MM.1S (cell line): ENCODE results near the gene CALB2.

Source experiments
- DNase-seq: peaks from one replicate; pipeline ENCODE4 v3.0.0-alpha.2; 2015
- H2AFZ ChIP-seq: fragments of 300-600 bp; sonication (generic); 2 replicates; pipeline ENCODE4 v1.6.0; 2016; ENCODE audit warnings: antibody characterized with exemption, low read length
- H3F3A ChIP-seq: fragments of 300-600 bp; sonication (generic); 2 replicates; pipeline ENCODE4 v1.6.1; 2016; ENCODE audit warnings: mild to moderate bottlenecking, antibody characterized with exemption, low read length, moderate library complexity, mixed read lengths; ENCODE audit not compliant: insufficient read depth
- H3K27ac ChIP-seq: fragments of 300-600 bp; sonication (generic); 2 replicates; pipeline ENCODE4 v1.5.1; 2016; ENCODE audit warnings: mild to moderate bottlenecking, low read length
- H3K27me3 ChIP-seq: fragments of 300-600 bp; sonication (generic); replicated peaks from 2 replicates; pipeline ENCODE4 v1.6.0; 2016; ENCODE audit warnings: low read length; ENCODE audit not compliant: insufficient read depth
- H3K36me3 ChIP-seq: fragments of 300-600 bp; sonication (generic); replicated peaks from 2 replicates; pipeline ENCODE4 v1.6.1; 2016; ENCODE audit warnings: mild to moderate bottlenecking, low read length, mixed read lengths; ENCODE audit not compliant: insufficient read depth
- H3K4me1 ChIP-seq: fragments of 300-600 bp; sonication (generic); 2 replicates; pipeline ENCODE4 v1.6.1; 2016; ENCODE audit warnings: low read length, mixed read lengths
- H3K4me2 ChIP-seq: fragments of 300-600 bp; sonication (generic); 2 replicates; pipeline ENCODE4 v1.6.0; 2016; ENCODE audit warnings: low read depth, low read length
- H3K4me3 ChIP-seq: fragments of 300-600 bp; sonication (generic); 2 replicates; pipeline ENCODE4 v1.5.1; 2016; ENCODE audit warnings: low read length, mixed read lengths
- H3K79me2 ChIP-seq: fragments of 300-600 bp; sonication (generic); 2 replicates; pipeline ENCODE4 v1.6.1; 2016; ENCODE audit warnings: mixed run types, low read length, mixed read lengths
- H3K9ac ChIP-seq: fragments of 300-600 bp; sonication (generic); 2 replicates; pipeline ENCODE4 v1.6.1; 2016; ENCODE audit warnings: low read length, mixed read lengths
- H3K9me2 ChIP-seq: fragments of 300-600 bp; sonication (generic); replicated peaks from 2 replicates; pipeline ENCODE4 v1.6.1; 2016; ENCODE audit warnings: mild to moderate bottlenecking, low read length, mixed read lengths; ENCODE audit not compliant: insufficient read depth
- H3K9me3 ChIP-seq: fragments of 300-600 bp; sonication (generic); replicated peaks from 2 replicates; pipeline ENCODE4 v1.6.1; 2016; ENCODE audit warnings: mild to moderate bottlenecking, low read length, mixed read lengths; ENCODE audit not compliant: insufficient read depth
- H4K20me1 ChIP-seq: fragments of 300-600 bp; sonication (generic); 2 replicates; pipeline ENCODE4 v1.6.1; 2016; ENCODE audit warnings: mild to moderate bottlenecking, low read length, moderate library complexity, mixed read lengths; ENCODE audit not compliant: insufficient read depth
- CTCF ChIP-seq: fragments of 300-600 bp; sonication (generic); IDR thresholded peaks from 2 replicates; pipeline ENCODE4 v1.5.1; 2016; ENCODE audit warnings: antibody characterized with exemption, low read length, mixed read lengths
- EZH2 ChIP-seq: fragments of 300-600 bp; sonication (generic); optimal IDR thresholded peaks from 2 replicates; pipeline ENCODE3; 2017; ENCODE audit warnings: low read depth, mild to moderate bottlenecking, antibody characterized with exemption, low read length, mixed read lengths
- EZH2phosphoT487 ChIP-seq: fragments of 300-600 bp; sonication (generic); IDR thresholded peaks from 2 replicates; pipeline ENCODE4 v1.6.1; 2018; ENCODE audit warnings: antibody characterized with exemption, low read length

The CALB2 gene

GRCh38 chr16:71352466-71352865, 6.1 kb upstream of the CALB2 start:
- Histone ChIP-seq H3K9ac (no peak overlapping the region), H3K36me3 (no peaks in the 10 kb centered on the region), H3K27ac (no peak overlapping the region), H3K9me2 (no peaks in the 10 kb centered on the region), H4K20me1 (no peaks in the 10 kb centered on the region), H3K4me2 (no peak overlapping the region), H3K79me2 (no peaks in the 10 kb centered on the region), H3K4me1 (no peaks in the 10 kb centered on the region), H3K27me3 (peaks cover 16% of the 10 kb centered on the region), H2AFZ (no peak overlapping the region), H3F3A (no peaks in the 10 kb centered on the region), H3K9me3 (no peaks in the 10 kb centered on the region), H3K4me3 (no peak overlapping the region)
- TF ChIP-seq CTCF (no peak), EZH2phosphoT487 (no peak), EZH2 (no peak)
- DNase-seq: no peak

GRCh38 chr16:71352963-71353460, 5.5 kb upstream of the CALB2 start:
- Histone ChIP-seq H3K4me1 (no peaks in the 10 kb centered on the region), H3K36me3 (no peaks in the 10 kb centered on the region), H3F3A (no peaks in the 10 kb centered on the region), H3K79me2 (no peaks in the 10 kb centered on the region), H3K9ac (no peak overlapping the region), H3K9me2 (no peaks in the 10 kb centered on the region), H3K4me2 (no peak overlapping the region), H3K9me3 (no peaks in the 10 kb centered on the region), H2AFZ (no peak overlapping the region), H4K20me1 (no peaks in the 10 kb centered on the region), H3K4me3 (no peak overlapping the region), H3K27me3 (peaks cover 17% of the 10 kb centered on the region), H3K27ac (no peak overlapping the region)
- DNase-seq: no peak
- TF ChIP-seq CTCF: no peak
- no peak for TF ChIP-seq EZH2phosphoT487
- no peak for TF ChIP-seq EZH2

GRCh38 chr16:71353736-71354135, 4.8 kb upstream of the CALB2 start:
- Histone ChIP-seq H3K36me3 (no peaks in the 10 kb centered on the region), H4K20me1 (no peaks in the 10 kb centered on the region), H3K9me3 (no peaks in the 10 kb centered on the region), H3K4me1 (no peaks in the 10 kb centered on the region), H3K9ac (no peak overlapping the region), H3K27ac (no peak overlapping the region), H3K9me2 (no peaks in the 10 kb centered on the region), H3K4me2 (no peak overlapping the region), H3K4me3 (no peak overlapping the region), H3F3A (no peaks in the 10 kb centered on the region), H3K27me3 (peaks cover 18% of the 10 kb centered on the region), H2AFZ (no peak overlapping the region), H3K79me2 (no peaks in the 10 kb centered on the region)
- DNase-seq: no peak
- TF ChIP-seq CTCF: no peak
- TF ChIP-seq EZH2phosphoT487: no peak
- TF ChIP-seq EZH2: no peak

GRCh38 chr16:71354156-71354555, 4.4 kb upstream of the CALB2 start:
- H3F3A ChIP-seq: no peaks in the 10 kb centered on the region
- TF ChIP-seq EZH2phosphoT487 (no peak), CTCF (no peak), EZH2 (no peak)
- no peaks in the 10 kb centered on the region for H3K9me3 ChIP-seq
- no peaks in the 10 kb centered on the region for H4K20me1 ChIP-seq
- no peaks in the 10 kb centered on the region for H3K36me3 ChIP-seq
- H3K9ac ChIP-seq: no peak overlapping the region
- peaks cover 22% of the 10 kb centered on the region for H3K27me3 ChIP-seq
- no peaks in the 10 kb centered on the region for H3K9me2 ChIP-seq
- no peak overlapping the region for H2AFZ ChIP-seq
- no peak overlapping the region for H3K4me3 ChIP-seq
- H3K4me1 ChIP-seq: no peaks in the 10 kb centered on the region
- no peaks in the 10 kb centered on the region for H3K79me2 ChIP-seq
- H3K27ac ChIP-seq: no peak overlapping the region
- DNase-seq: no peak
- H3K4me2 ChIP-seq: no peak overlapping the region
